ENCODE results near the gene UBAC2. TPM values are rescaled to one million over a fixed set of nuclear protein-coding genes. Genes with fewer than 3 reads are reported as not detected.
"Not testable (repeated sequence)": the region's sequence is repeated elsewhere in the genome, so short reads cannot be mapped to it uniquely, and the experiment has no call there.

The UBAC2 gene
- total RNA-seq, 1 experiment from 2014 or later: 41.0 TPM

DNA sequence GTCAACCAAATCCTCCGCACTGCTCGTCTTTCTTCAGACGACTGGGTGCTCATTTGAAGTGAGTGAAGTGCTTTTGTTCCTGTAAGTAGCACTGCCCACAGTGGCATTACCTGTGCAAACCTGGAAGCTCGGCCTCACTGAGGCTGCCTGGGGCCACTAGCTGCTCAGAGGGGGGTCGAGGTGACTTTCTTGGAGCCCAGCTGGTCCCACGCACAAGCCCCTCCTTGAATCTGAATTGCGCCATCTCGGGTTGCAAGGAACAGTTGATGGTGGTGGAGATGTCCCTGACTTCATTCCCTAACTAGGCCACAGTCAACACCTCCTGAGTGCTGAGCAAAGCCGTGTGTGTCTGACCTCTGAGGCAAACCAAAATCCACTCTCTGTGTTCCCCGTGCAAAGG, 185.8 kb downstream of the UBAC2 start:
- intact Hi-C loops (cut with micrococcal nuclease; ENCODE audit: unreplicated experiment): loop anchor here (5.0 kb wide), 1 partner anchor 51 kb away; no protein-coding TSS in a partner anchor
- Mint-ChIP-seq H3K9me3 (ENCODE audit: low read depth, unreplicated experiment) (no peaks in the 10 kb centered on the region), H3K27ac (ENCODE audit: unreplicated experiment) (no peak overlapping the region), H3K27me3 (ENCODE audit: unreplicated experiment) (no peaks in the 10 kb centered on the region), H3K36me3 (ENCODE audit: insufficient read depth, unreplicated experiment) (peaks cover 7% of the 10 kb centered on the region), H3K4me1 (ENCODE audit: low read depth, unreplicated experiment) (no peaks in the 10 kb centered on the region), H3K4me3 (ENCODE audit: low read depth, unreplicated experiment) (no peak overlapping the region)
- BruUV-seq (replicated peaks): no TSS peak
- CTCF ChIA-PET: no interaction called here
- DNase-seq: no peak
- TF ChIP-seq, protein P1, sequence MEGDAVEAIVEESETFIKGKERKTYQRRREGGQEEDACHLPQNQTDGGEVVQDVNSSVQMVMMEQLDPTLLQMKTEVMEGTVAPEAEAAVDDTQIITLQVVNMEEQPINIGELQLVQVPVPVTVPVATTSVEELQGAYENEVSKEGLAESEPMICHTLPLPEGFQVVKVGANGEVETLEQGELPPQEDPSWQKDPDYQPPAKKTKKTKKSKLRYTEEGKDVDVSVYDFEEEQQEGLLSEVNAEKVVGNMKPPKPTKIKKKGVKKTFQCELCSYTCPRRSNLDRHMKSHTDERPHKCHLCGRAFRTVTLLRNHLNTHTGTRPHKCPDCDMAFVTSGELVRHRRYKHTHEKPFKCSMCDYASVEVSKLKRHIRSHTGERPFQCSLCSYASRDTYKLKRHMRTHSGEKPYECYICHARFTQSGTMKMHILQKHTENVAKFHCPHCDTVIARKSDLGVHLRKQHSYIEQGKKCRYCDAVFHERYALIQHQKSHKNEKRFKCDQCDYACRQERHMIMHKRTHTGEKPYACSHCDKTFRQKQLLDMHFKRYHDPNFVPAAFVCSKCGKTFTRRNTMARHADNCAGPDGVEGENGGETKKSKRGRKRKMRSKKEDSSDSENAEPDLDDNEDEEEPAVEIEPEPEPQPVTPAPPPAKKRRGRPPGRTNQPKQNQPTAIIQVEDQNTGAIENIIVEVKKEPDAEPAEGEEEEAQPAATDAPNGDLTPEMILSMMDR (IDR thresholded peaks at IDR 0.05; ENCODE audit: unreplicated experiment): no peak

DNA sequence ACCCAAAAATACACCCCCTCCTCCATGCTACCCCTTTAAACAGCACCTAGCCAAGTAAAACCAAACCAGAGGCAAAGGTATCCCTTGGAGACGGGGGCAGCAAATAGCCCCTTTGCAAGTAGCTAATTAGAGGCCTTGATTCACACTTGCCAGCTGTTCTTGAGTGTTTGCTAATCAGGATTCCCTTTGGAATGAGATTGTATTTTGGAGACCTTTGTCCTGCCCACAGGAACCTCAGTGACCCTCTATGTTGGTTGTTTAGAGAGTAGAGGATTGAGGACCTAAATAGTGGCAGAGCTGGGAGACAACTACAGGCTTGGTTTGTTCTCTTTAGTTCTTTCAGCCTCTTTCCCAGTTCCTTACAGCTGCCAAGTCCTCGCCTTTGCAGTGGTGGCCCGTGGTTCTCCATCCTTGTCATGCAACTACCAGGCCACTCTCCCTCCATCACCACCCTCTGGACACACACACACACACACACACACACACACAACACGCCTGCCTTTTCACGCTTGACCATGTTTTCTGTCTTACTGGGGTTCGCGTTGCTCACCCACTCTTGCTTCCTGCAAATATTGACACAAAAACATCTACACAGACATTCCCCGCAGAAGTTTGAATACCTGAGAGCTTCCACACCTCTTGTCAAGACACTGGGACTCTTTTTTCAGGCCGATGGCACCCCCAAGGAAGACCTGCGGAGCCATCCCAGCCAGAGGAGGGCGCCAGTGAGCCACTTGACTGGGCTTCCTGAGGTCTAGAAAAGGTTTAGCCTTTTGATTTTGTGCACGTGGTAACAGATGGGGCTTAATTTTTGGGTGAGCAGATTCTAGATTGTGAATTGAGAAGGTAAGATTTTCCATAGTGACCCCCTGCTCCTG, 186.5 kb downstream of the UBAC2 start:
- peaks cover 7% of the 10 kb centered on the region for H3K36me3 Mint-ChIP-seq (ENCODE audit: insufficient read depth, unreplicated experiment)
- intact Hi-C loops (cut with micrococcal nuclease; ENCODE audit: unreplicated experiment): loop anchor here (5.0 kb wide), 1 partner anchor 50 kb away; no protein-coding TSS in a partner anchor
- no TSS peak for BruUV-seq (replicated peaks)
- DNase-seq: peak; percentile 16
- H3K4me1 Mint-ChIP-seq (ENCODE audit: low read depth, unreplicated experiment): no peaks in the 10 kb centered on the region
- H3K27me3 Mint-ChIP-seq (ENCODE audit: unreplicated experiment): no peaks in the 10 kb centered on the region
- TF ChIP-seq, protein P1 (IDR thresholded peaks at IDR 0.05; ENCODE audit: unreplicated experiment): peak; percentile 26
- CTCF ChIA-PET: no interaction called here
- H3K9me3 Mint-ChIP-seq (ENCODE audit: low read depth, unreplicated experiment): no peaks in the 10 kb centered on the region
- no peak overlapping the region for H3K27ac Mint-ChIP-seq (ENCODE audit: unreplicated experiment)
- H3K4me3 Mint-ChIP-seq (ENCODE audit: low read depth, unreplicated experiment): no peak overlapping the region

DNA sequence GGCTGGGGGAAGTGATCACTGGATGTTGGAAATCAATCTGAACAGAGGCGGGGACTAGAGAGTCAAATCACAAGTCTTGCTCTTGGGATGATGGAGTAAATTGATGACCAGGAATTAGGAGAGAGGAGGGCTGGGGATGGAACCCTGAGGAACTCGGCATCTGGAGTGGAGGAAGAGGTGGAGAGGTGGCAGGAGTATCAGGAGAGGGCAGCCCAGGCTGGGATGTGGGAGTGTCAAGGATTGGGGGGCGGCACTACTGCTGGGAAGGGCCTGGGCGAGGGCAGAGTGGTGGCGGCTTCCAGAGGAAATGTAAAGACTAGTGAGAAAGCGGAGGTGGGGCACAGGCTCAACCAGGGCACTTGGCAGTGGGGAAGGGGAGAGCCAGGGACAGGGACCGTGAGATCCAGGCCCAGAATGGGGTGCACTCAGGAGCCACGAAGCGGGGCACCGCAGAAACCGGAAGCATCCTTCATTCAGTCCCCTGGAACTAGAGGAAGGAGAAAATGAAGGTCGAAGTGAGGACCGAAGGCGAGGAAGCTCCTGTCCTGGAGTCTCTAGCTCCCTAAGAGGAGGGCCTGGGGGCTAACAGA, 187.8 kb downstream of the UBAC2 start:
- CTCF ChIA-PET: no interaction called here
- Mint-ChIP-seq H3K4me1 (ENCODE audit: low read depth, unreplicated experiment) (no peaks in the 10 kb centered on the region), H3K9me3 (ENCODE audit: low read depth, unreplicated experiment) (no peaks in the 10 kb centered on the region), H3K4me3 (ENCODE audit: low read depth, unreplicated experiment) (no peak overlapping the region), H3K36me3 (ENCODE audit: insufficient read depth, unreplicated experiment) (peaks cover 7% of the 10 kb centered on the region), H3K27ac (ENCODE audit: unreplicated experiment) (no peak overlapping the region), H3K27me3 (ENCODE audit: unreplicated experiment) (no peaks in the 10 kb centered on the region)
- no peak for DNase-seq
- no TSS peak for BruUV-seq (replicated peaks)
- intact Hi-C loops (cut with micrococcal nuclease; ENCODE audit: unreplicated experiment): loop anchor here (5.0 kb wide), 1 partner anchor 49 kb away; no protein-coding TSS in a partner anchor
- TF ChIP-seq, protein P1 (IDR thresholded peaks at IDR 0.05; ENCODE audit: unreplicated experiment): no peak

DNA sequence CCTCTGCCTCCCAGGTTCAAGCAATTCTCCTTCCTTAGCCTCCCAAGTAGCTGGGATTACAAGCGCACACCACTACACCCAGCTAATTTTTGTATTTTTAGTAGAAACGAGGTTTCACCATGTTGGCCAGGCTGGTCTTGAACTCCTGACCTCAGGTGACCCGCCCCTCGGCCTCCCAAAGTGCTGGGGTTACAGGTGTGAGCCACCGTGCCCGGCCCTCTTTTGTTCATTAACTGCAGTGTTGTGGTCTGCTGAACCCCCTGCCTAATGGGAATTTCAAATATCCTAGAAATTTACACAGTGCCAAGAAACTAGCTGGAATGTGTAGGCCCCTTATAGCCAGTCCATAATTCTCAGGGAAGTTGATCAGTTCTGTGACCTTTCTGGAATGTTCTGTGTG, 188.4 kb downstream of the UBAC2 start:
- DNase-seq; CTCF ChIA-PET; H3K27me3 Mint-ChIP-seq (ENCODE audit: unreplicated experiment); BruUV-seq (replicated peaks); H3K36me3 Mint-ChIP-seq (ENCODE audit: insufficient read depth, unreplicated experiment); H3K9me3 Mint-ChIP-seq (ENCODE audit: low read depth, unreplicated experiment); H3K4me3 Mint-ChIP-seq (ENCODE audit: low read depth, unreplicated experiment); H3K4me1 Mint-ChIP-seq (ENCODE audit: low read depth, unreplicated experiment); H3K27ac Mint-ChIP-seq (ENCODE audit: unreplicated experiment): not testable (repeated sequence)
- intact Hi-C loops (cut with micrococcal nuclease; ENCODE audit: unreplicated experiment): loop anchor here (5.0 kb wide), 1 partner anchor 48 kb away; no protein-coding TSS in a partner anchor
